ENCODE measurements around the gene SLC9A1.

DNA sequence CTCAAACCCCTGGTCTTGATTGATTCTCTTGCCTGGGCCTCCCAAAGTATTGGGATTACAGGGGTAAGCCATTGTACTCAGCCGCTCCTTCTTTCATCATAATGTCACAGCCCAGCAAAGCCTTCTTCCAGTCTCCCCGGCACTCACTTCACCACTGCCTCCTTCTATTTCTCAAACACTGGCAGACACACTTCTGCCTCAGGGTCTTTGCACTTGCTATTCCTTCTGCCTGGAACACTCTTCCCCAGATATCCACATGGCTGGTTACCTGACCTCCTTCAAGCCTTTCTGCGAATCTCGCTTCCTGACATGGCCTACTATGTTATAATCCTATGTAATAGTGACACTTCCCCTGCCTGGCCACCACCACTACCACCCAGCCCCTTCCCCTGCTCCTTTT is 7.2 kb upstream of the SLC9A1 start:
- TF ChIP-seq CTCF (IDR thresholded peaks at IDR 0.05) (no peak), POLR2A (IDR thresholded peaks at IDR 0.05) (no peak)

Measured in right lobe of liver (tissue), 4 donors.